Measurements from ENCODE around the gene IL1A.

Gene IL1A

DNA sequence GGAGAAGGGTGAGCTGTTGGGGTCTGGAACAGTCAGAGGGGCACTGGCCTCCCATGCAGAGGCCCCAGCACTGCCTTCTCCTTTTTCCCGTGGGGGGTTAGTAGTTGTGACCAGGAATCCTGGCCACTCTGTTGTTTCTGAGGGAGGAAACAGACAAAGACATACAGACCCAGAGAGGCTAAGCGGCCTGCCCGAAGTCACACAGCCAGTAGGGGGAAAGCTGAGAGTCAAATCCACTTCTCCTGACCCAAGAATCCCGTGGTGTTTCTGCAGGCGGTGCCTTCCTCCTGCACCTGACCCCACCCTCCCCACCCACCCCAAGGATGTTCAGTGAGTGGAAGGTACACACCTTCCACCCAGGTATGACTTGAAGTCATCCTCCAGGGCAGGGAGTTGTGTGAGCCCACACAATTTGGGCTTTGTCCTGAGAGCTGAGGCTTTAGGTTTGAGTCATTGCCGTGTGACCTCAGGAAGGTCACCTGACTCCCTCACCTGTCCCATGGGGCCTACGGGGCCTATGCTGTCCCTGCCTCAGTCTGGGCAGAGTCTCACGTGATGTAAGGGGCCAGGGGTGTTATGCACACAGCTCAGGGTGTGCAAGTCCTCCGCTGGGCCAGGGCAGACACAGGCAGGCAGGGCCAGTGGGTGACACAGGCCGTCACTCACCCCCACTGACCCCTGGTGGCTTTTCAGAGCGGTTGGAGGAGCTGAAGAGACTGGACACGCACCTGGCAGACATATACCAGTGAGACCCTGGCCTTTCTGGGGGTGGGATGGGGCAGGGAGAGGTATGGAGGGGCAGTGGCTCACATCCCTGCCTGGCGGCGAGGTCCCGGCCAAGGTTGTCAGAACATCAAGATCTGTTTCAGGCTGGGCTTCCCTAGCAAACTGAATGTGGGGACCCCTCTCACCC, 58.5 kb downstream of the IL1A start:
- H3K27ac ChIP-seq (ENCODE audit: insufficient read depth in 1 of 2, low read depth in 1 of 2, low read length in 2 of 2, poor library complexity in 1 of 2, severe bottlenecking in 2 of 2): no peak overlapping the region
- ChIA-PET POLR2A (interaction anchor here (0.7 to 2.5 kb wide), 5 partner anchors 19 to 99 kb away, joined by 3 to 11 read pairs (median 3); partner anchors contain the start of gene SLC20A1), CTCF (interaction anchor here (0.6 to 11.5 kb wide), 42 partner anchors 8 to 246 kb away, joined by 3 to 275 read pairs (median 5); partner anchors contain the start of genes CHCHD5 and SLC20A1)
- H3K4me1 ChIP-seq (ENCODE audit: control extremely low read depth in 1 of 4, control insufficient read depth in 4 of 4, insufficient read depth in 4 of 4, low read length in 3 of 4): peaks cover 0 to 58% (median 30%) of the 10 kb centered on the region in 4 experiments
- DNase-seq: no peak
- 97% methylated on average over 12 of the region's 15 CpGs for WGBS (ENCODE audit: insufficient coverage)
- H3K4me3 ChIP-seq (ENCODE audit: control insufficient read depth in 1 of 7, extremely low read depth in 1 of 7, insufficient read depth in 4 of 7, low read depth in 2 of 7, low read length in 6 of 7): no peak overlapping the region
- H3K9me3 ChIP-seq (ENCODE audit: control extremely low read depth in 1 of 5, control insufficient read depth in 4 of 5, insufficient read depth in 2 of 5, low read depth in 1 of 5, low read length in 4 of 5): no peaks in the 10 kb centered on the region
- no peaks in the 10 kb centered on the region for H3K36me3 ChIP-seq (ENCODE audit: control insufficient read depth in 4 of 4, insufficient read depth in 4 of 4, low read length in 3 of 4)
- no peaks in the 10 kb centered on the region for H3K27me3 ChIP-seq (replicated peaks in 2 of 5; ENCODE audit: control insufficient read depth in 4 of 5, insufficient read depth in 5 of 5, low read length in 4 of 5)

DNA sequence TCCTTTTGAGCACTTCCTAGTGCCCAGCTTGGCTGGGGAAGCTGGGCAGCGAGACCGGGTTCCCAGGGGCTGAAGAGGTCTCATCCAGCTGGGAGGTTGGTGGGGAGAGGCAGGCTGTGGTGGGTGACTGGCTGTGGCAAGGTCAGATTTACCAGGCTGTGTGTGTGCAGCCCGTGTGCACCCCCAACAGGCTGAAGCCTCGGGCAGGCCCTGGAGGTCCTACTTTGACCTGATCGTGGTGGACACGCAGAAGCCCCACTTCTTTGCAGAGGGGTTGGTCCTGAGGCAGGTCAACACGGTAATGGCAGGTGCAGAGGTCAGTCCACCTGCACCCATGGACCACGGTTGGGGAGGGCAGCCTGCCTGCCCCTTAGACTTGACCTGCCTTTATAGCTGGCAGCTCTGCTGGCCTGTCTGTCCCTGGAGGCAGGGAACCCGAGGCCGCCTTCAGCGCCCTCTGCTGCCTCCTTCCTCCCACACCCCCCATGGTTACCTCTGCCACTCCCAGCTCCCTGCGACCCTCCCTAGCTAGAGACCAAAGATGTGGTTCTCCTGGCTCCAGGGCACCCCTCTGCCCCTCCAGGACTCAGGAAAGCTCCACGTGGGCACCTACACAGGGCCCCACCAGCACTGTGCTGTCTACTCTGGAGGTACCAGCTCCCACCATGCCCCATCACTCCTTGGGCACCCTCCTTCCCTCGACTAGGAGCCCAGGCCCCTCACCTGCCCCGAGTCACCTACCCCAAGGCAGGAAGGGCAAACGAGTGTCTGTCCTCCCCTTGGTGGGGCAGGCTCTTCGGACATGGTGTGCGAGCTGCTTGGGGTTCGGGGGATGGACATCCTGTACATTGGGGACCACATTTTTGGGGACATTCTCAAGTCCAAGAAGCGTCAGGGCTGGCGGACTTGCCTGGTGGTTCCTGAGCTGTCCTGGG, 59.4 kb downstream of the IL1A start:
- no peaks in the 10 kb centered on the region for H3K9me3 ChIP-seq (ENCODE audit: control extremely low read depth in 1 of 5, control insufficient read depth in 4 of 5, insufficient read depth in 2 of 5, low read depth in 1 of 5, low read length in 4 of 5)
- no peaks in the 10 kb centered on the region for H3K27me3 ChIP-seq (replicated peaks in 2 of 5; ENCODE audit: control insufficient read depth in 4 of 5, insufficient read depth in 5 of 5, low read length in 4 of 5)
- no peaks in the 10 kb centered on the region for H3K36me3 ChIP-seq (ENCODE audit: control insufficient read depth in 4 of 4, insufficient read depth in 4 of 4, low read length in 3 of 4)
- no peak overlapping the region for H3K4me3 ChIP-seq (ENCODE audit: control insufficient read depth in 1 of 7, extremely low read depth in 1 of 7, insufficient read depth in 4 of 7, low read depth in 2 of 7, low read length in 6 of 7)
- WGBS (ENCODE audit: insufficient coverage): 64% methylated on average over 20 of the region's 21 CpGs
- peak; percentile 47 to 51 (median 49) for DNase-seq
- ChIA-PET POLR2A (interaction anchor here (0.7 to 2.2 kb wide), 4 partner anchors 18 to 98 kb away, joined by 3 to 11 read pairs (median 3); no protein-coding TSS in a partner anchor), CTCF (interaction anchor here (0.6 to 11.5 kb wide), 30 partner anchors 8 to 245 kb away, joined by 3 to 275 read pairs (median 7); partner anchors contain the start of genes CHCHD5 and SLC20A1)
- H3K27ac ChIP-seq (ENCODE audit: insufficient read depth in 1 of 2, low read depth in 1 of 2, low read length in 2 of 2, poor library complexity in 1 of 2, severe bottlenecking in 2 of 2): no peak overlapping the region
- H3K4me1 ChIP-seq (ENCODE audit: control extremely low read depth in 1 of 4, control insufficient read depth in 4 of 4, insufficient read depth in 4 of 4, low read length in 3 of 4): peaks cover 0 to 67% (median 30%) of the 10 kb centered on the region in 4 experiments

DNA sequence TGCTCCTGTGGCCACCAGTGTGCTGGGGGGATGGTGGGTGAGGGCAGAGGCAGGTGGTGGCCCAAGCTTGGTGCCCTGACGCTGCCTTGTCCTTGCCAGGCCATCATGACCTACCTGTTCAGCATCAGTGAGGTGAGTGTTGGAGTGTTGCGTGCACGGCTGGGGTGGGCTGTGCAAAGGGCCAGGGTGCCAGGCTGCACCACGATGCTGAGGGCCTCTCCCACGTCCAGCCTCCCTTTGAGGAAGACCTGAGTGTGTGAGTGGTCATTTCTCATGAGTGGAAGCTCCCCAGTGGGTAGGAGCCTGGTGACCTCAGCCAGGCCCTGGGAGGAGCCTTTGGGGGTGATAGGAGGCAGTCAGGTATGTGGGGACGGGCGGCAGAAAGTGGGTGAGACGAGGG, 60.3 kb downstream of the IL1A start:
- 98% methylated on average over 7 of the region's 8 CpGs for WGBS (ENCODE audit: insufficient coverage)
- Histone ChIP-seq H3K4me1 (ENCODE audit: control extremely low read depth in 1 of 4, control insufficient read depth in 4 of 4, insufficient read depth in 4 of 4, low read length in 3 of 4) (peaks cover 0 to 61% (median 26%) of the 10 kb centered on the region in 4 experiments), H3K4me3 (ENCODE audit: control insufficient read depth in 1 of 7, extremely low read depth in 1 of 7, insufficient read depth in 4 of 7, low read depth in 2 of 7, low read length in 6 of 7) (no peak overlapping the region), H3K27me3 (replicated peaks in 2 of 5; ENCODE audit: control insufficient read depth in 4 of 5, insufficient read depth in 5 of 5, low read length in 4 of 5) (no peaks in the 10 kb centered on the region), H3K27ac (ENCODE audit: insufficient read depth in 1 of 2, low read depth in 1 of 2, low read length in 2 of 2, poor library complexity in 1 of 2, severe bottlenecking in 2 of 2) (no peak overlapping the region), H3K9me3 (ENCODE audit: control extremely low read depth in 1 of 5, control insufficient read depth in 4 of 5, insufficient read depth in 2 of 5, low read depth in 1 of 5, low read length in 4 of 5) (no peaks in the 10 kb centered on the region), H3K36me3 (ENCODE audit: control insufficient read depth in 4 of 4, insufficient read depth in 4 of 4, low read length in 3 of 4) (no peaks in the 10 kb centered on the region)
- no peak for DNase-seq
- ChIA-PET CTCF (interaction anchor here (0.7 to 11.5 kb wide), 18 partner anchors 8 to 244 kb away, joined by 3 to 275 read pairs (median 20); partner anchors contain the start of gene SLC20A1), POLR2A (no interaction called here)
